HEK293 (cell line): ENCODE measurements around the gene RUNX1.

Experiments used
- BCL11B ChIP-seq: fragments of 450-650 bp; formaldehyde crosslinking; IDR thresholded peaks from 2 replicates; pipeline ENCODE4 v1.5.1; 2016; ENCODE audit warnings: low read depth, missing biosample characterization, missing genetic modification characterization
- MYNN ChIP-seq: fragments of 450-650 bp; formaldehyde crosslinking; IDR thresholded peaks from 2 replicates; pipeline ENCODE4 v1.5.1; 2016; ENCODE audit warnings: missing biosample characterization, missing genetic modification characterization, borderline replicate concordance
- YY1 ChIP-seq: fragments of 450-650 bp; formaldehyde crosslinking; IDR thresholded peaks from 2 replicates; pipeline ENCODE4 v1.5.1; 2018; ENCODE audit warnings: missing biosample characterization, missing genetic modification characterization
- ZNF16 ChIP-seq: fragments of 450-650 bp; formaldehyde crosslinking; IDR thresholded peaks from 2 replicates; pipeline ENCODE4 v1.5.1; 2016; ENCODE audit warnings: low read depth, missing biosample characterization, missing genetic modification characterization
- ZNF174 ChIP-seq: fragments of 450-650 bp; formaldehyde crosslinking; IDR thresholded peaks from 2 replicates; pipeline ENCODE4 v1.5.0; 2017; ENCODE audit warnings: missing biosample characterization, mild to moderate bottlenecking, missing genetic modification characterization
- ZNF202 ChIP-seq: fragments of 450-650 bp; formaldehyde crosslinking; IDR thresholded peaks from 2 replicates; pipeline ENCODE4 v1.5.1; 2016; ENCODE audit warnings: missing biosample characterization, missing genetic modification characterization, borderline replicate concordance
- ZNF302 ChIP-seq: fragments of 450-650 bp; formaldehyde crosslinking; IDR thresholded peaks from 2 replicates; pipeline ENCODE4 v1.5.1; 2016; ENCODE audit warnings: missing biosample characterization, missing genetic modification characterization, low read depth
- ZNF311 ChIP-seq: fragments of 450-650 bp; formaldehyde crosslinking; IDR thresholded peaks from 2 replicates; pipeline ENCODE4 v1.5.1; 2017; ENCODE audit warnings: missing biosample characterization, missing genetic modification characterization, borderline replicate concordance
- ZNF354C ChIP-seq: fragments of 450-650 bp; formaldehyde crosslinking; IDR thresholded peaks from 2 replicates; pipeline ENCODE4 v1.5.1; 2016; ENCODE audit warnings: missing biosample characterization, missing genetic modification characterization, low read depth, borderline replicate concordance
- ZNF394 ChIP-seq: fragments of 450-650 bp; formaldehyde crosslinking; IDR thresholded peaks from 2 replicates; pipeline ENCODE4 v1.5.1; 2016; ENCODE audit warnings: missing biosample characterization, missing genetic modification characterization, mild to moderate bottlenecking, moderate library complexity, borderline replicate concordance
- ZNF473 ChIP-seq: fragments of 450-650 bp; formaldehyde crosslinking; IDR thresholded peaks from 2 replicates; pipeline ENCODE4 v1.5.1; 2017; ENCODE audit warnings: missing biosample characterization, missing genetic modification characterization
- ZNF544 ChIP-seq: fragments of 450-650 bp; formaldehyde crosslinking; IDR thresholded peaks from 2 replicates; pipeline ENCODE4 v1.5.0; 2017; ENCODE audit warnings: missing biosample characterization, missing genetic modification characterization
- ZNF596 ChIP-seq: fragments of 450-650 bp; IDR thresholded peaks from 2 replicates; pipeline ENCODE4 v1.5.0; 2018; ENCODE audit warnings: missing biosample characterization, mild to moderate bottlenecking, missing genetic modification characterization, moderate library complexity
- ZNF660 ChIP-seq: fragments of 450-650 bp; IDR thresholded peaks from 2 replicates; pipeline ENCODE4 v1.5.1; 2018; ENCODE audit warnings: missing biosample characterization, mild to moderate bottlenecking, missing genetic modification characterization
- ZNF837 ChIP-seq: fragments of 450-650 bp; formaldehyde crosslinking; IDR thresholded peaks from 2 replicates; pipeline ENCODE4 v1.5.1; 2016; ENCODE audit warnings: missing biosample characterization, missing genetic modification characterization
- TF ChIP-seq, protein P1 (sequence below): fragments of 450-650 bp; formaldehyde crosslinking; IDR thresholded peaks from 2 replicates; pipeline ENCODE4 v1.5.1; 2016; ENCODE audit warnings: missing biosample characterization, missing genetic modification characterization
- TF ChIP-seq, protein P2 (sequence below): fragments of 450-650 bp; formaldehyde crosslinking; IDR thresholded peaks from 2 replicates; pipeline ENCODE4 v1.5.1; 2016; ENCODE audit warnings: missing biosample characterization, missing genetic modification characterization
- TF ChIP-seq, protein P3 (sequence below): fragments of 450-650 bp; formaldehyde crosslinking; IDR thresholded peaks from 2 replicates; pipeline ENCODE4 v1.5.1; 2016; ENCODE audit warnings: missing biosample characterization, missing genetic modification characterization
- TF ChIP-seq, protein P4 (sequence below): fragments of 450-650 bp; IDR thresholded peaks from 2 replicates; pipeline ENCODE4 v1.5.1; 2018; ENCODE audit warnings: missing biosample characterization, missing genetic modification characterization
- TF ChIP-seq, protein P5 (sequence below): fragments of 450-650 bp; formaldehyde crosslinking; IDR thresholded peaks from 2 replicates; pipeline ENCODE4 v1.5.1; 2016; ENCODE audit warnings: missing biosample characterization, missing genetic modification characterization
- TF ChIP-seq, protein P6 (sequence below): fragments of 450-650 bp; formaldehyde crosslinking; conservative IDR thresholded peaks from 2 replicates; pipeline ENCODE4 v1.5.1; 2016; ENCODE audit warnings: low read depth, missing biosample characterization, missing genetic modification characterization
- TF ChIP-seq, protein P7 (sequence below): fragments of 450-650 bp; formaldehyde crosslinking; IDR thresholded peaks from 2 replicates; pipeline ENCODE4 v1.5.1; 2016; ENCODE audit warnings: missing biosample characterization, missing genetic modification characterization, borderline replicate concordance

The RUNX1 gene

DNA sequence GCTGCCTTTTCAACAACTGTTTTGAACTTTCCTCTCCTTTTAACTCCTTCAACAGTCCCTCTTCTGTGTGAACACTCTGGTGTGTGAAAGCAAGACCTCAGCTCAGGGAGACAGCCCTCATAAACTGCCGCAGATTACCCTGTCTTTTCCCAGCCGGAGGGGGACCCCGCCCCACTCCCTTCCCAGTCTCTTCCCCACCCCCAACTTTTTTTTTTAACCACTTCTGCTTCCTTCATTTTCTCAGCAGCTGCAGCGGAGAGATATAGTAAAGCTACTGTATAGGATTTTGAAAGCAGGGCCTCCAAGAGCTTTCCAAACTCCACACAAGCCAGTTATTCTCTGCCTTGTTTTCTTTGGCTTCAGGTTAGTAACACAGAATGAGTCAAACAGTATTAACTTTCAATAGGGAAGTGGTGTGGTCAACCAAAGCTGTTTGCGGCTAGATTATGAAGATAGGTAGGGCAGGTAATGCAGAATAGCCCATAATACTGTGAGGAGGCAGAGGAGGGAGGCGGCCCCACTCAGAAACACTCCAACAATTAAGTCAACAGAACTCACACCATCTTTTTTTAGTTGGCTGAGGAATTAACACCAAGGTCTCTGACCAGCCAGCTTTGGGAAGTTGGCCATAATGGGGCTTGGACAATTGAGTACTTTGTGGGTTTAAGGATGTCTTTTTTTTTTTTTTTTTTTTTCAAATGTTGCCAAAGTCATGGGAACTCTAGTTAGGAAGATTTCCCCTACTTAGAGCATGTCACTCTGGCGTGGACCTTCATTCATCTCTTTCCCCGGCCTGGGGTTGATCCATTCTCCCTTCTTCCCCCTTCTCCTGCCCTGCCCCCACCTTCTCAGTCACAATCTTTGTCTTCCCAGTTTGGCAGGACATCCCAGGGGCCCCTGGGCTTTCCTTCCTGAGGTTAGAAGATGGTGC, 203.3 kb downstream of the RUNX1 start (continued):
- no peak for TF ChIP-seq ZNF302 (tag by site-specific recombination)
- no peak for TF ChIP-seq ZNF660 (tag by site-specific recombination)
- TF ChIP-seq, protein P1, sequence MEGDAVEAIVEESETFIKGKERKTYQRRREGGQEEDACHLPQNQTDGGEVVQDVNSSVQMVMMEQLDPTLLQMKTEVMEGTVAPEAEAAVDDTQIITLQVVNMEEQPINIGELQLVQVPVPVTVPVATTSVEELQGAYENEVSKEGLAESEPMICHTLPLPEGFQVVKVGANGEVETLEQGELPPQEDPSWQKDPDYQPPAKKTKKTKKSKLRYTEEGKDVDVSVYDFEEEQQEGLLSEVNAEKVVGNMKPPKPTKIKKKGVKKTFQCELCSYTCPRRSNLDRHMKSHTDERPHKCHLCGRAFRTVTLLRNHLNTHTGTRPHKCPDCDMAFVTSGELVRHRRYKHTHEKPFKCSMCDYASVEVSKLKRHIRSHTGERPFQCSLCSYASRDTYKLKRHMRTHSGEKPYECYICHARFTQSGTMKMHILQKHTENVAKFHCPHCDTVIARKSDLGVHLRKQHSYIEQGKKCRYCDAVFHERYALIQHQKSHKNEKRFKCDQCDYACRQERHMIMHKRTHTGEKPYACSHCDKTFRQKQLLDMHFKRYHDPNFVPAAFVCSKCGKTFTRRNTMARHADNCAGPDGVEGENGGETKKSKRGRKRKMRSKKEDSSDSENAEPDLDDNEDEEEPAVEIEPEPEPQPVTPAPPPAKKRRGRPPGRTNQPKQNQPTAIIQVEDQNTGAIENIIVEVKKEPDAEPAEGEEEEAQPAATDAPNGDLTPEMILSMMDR (tag by site-specific recombination) = no peak
- no peak for TF ChIP-seq ZNF202 (tag by site-specific recombination)
- 0 out of 2 replicates have a peak, but pooled peaks have one; percentile 4 for TF ChIP-seq ZNF354C
- no peak for TF ChIP-seq ZNF174 (tag by site-specific recombination)
- TF ChIP-seq, protein P2, sequence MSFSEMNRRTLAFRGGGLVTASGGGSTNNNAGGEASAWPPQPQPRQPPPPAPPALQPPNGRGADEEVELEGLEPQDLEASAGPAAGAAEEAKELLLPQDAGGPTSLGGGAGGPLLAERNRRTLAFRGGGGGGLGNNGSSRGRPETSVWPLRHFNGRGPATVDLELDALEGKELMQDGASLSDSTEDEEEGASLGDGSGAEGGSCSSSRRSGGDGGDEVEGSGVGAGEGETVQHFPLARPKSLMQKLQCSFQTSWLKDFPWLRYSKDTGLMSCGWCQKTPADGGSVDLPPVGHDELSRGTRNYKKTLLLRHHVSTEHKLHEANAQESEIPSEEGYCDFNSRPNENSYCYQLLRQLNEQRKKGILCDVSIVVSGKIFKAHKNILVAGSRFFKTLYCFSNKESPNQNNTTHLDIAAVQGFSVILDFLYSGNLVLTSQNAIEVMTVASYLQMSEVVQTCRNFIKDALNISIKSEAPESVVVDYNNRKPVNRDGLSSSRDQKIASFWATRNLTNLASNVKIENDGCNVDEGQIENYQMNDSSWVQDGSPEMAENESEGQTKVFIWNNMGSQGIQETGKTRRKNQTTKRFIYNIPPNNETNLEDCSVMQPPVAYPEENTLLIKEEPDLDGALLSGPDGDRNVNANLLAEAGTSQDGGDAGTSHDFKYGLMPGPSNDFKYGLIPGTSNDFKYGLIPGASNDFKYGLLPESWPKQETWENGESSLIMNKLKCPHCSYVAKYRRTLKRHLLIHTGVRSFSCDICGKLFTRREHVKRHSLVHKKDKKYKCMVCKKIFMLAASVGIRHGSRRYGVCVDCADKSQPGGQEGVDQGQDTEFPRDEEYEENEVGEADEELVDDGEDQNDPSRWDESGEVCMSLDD = no peak
- TF ChIP-seq, protein P3, sequence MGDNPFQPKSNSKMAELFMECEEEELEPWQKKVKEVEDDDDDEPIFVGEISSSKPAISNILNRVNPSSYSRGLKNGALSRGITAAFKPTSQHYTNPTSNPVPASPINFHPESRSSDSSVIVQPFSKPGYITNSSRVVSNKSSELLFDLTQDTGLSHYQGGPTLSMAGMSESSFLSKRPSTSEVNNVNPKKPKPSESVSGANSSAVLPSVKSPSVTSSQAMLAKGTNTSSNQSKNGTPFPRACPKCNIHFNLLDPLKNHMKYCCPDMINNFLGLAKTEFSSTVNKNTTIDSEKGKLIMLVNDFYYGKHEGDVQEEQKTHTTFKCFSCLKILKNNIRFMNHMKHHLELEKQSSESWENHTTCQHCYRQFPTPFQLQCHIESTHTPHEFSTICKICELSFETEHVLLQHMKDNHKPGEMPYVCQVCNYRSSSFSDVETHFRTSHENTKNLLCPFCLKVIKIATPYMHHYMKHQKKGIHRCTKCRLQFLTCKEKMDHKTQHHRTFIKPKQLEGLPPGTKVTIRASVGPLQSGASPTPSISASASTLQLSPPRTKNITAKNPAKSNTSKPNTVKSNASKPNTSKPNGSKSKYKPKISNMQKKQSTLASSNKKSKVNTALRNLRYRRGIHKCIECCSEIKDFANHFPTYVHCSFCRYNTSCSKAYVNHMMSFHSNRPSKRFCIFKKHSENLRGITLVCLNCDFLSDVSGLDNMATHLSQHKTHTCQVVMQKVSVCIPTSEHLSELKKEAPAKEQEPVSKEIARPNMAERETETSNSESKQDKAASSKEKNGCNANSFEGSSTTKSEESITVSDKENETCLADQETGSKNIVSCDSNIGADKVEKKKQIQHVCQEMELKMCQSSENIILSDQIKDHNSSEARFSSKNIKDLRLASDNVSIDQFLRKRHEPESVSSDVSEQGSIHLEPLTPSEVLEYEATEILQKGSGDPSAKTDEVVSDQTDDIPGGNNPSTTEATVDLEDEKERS (tag by site-specific recombination) = no peak
- TF ChIP-seq, protein P4, sequence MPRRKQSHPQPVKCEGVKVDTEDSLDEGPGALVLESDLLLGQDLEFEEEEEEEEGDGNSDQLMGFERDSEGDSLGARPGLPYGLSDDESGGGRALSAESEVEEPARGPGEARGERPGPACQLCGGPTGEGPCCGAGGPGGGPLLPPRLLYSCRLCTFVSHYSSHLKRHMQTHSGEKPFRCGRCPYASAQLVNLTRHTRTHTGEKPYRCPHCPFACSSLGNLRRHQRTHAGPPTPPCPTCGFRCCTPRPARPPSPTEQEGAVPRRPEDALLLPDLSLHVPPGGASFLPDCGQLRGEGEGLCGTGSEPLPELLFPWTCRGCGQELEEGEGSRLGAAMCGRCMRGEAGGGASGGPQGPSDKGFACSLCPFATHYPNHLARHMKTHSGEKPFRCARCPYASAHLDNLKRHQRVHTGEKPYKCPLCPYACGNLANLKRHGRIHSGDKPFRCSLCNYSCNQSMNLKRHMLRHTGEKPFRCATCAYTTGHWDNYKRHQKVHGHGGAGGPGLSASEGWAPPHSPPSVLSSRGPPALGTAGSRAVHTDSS (tag by site-specific recombination) = peak; percentile 80
- TF ChIP-seq ZNF544 (tag by site-specific recombination) = no peak
- no peak for TF ChIP-seq ZNF473 (tag by site-specific recombination)
- TF ChIP-seq, protein P5, sequence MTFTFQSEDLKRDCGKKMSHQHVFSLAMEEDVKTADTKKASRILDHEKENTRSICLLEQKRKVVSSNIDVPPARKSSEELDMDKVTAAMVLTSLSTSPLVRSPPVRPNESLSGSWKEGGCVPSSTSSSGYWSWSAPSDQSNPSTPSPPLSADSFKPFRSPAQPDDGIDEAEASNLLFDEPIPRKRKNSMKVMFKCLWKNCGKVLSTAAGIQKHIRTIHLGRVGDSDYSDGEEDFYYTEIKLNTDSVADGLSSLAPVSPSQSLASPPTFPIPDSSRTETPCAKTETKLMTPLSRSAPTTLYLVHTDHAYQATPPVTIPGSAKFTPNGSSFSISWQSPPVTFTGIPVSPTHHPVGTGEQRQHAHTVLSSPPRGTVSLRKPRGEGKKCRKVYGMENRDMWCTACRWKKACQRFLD (tag by site-specific recombination) = no peak
- no peak for TF ChIP-seq ZNF596 (tag by site-specific recombination)
- TF ChIP-seq BCL11B = no peak
- TF ChIP-seq, protein P6, sequence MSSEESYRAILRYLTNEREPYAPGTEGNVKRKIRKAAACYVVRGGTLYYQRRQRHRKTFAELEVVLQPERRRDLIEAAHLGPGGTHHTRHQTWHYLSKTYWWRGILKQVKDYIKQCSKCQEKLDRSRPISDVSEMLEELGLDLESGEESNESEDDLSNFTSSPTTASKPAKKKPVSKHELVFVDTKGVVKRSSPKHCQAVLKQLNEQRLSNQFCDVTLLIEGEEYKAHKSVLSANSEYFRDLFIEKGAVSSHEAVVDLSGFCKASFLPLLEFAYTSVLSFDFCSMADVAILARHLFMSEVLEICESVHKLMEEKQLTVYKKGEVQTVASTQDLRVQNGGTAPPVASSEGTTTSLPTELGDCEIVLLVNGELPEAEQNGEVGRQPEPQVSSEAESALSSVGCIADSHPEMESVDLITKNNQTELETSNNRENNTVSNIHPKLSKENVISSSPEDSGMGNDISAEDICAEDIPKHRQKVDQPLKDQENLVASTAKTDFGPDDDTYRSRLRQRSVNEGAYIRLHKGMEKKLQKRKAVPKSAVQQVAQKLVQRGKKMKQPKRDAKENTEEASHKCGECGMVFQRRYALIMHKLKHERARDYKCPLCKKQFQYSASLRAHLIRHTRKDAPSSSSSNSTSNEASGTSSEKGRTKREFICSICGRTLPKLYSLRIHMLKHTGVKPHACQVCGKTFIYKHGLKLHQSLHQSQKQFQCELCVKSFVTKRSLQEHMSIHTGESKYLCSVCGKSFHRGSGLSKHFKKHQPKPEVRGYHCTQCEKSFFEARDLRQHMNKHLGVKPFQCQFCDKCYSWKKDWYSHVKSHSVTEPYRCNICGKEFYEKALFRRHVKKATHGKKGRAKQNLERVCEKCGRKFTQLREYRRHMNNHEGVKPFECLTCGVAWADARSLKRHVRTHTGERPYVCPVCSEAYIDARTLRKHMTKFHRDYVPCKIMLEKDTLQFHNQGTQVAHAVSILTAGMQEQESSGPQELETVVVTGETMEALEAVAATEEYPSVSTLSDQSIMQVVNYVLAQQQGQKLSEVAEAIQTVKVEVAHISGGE (tag by site-specific recombination) = no peak
- no peak for TF ChIP-seq ZNF837 (tag by site-specific recombination)
- TF ChIP-seq ZNF16 = 0 out of 2 replicates have a peak, but pooled peaks have one; percentile 12
- no peak for TF ChIP-seq MYNN
- no peak for TF ChIP-seq YY1
- TF ChIP-seq, protein P7, sequence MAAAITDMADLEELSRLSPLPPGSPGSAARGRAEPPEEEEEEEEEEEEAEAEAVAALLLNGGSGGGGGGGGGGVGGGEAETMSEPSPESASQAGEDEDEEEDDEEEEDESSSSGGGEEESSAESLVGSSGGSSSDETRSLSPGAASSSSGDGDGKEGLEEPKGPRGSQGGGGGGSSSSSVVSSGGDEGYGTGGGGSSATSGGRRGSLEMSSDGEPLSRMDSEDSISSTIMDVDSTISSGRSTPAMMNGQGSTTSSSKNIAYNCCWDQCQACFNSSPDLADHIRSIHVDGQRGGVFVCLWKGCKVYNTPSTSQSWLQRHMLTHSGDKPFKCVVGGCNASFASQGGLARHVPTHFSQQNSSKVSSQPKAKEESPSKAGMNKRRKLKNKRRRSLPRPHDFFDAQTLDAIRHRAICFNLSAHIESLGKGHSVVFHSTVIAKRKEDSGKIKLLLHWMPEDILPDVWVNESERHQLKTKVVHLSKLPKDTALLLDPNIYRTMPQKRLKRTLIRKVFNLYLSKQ = no peak
- TF ChIP-seq ZNF311 = no peak
- peak; percentile 75 for TF ChIP-seq ZNF394 (tag by site-specific recombination)
